Activated CD4-positive, alpha-beta T cell treated with anti-CD3 and anti-CD28 coated beads, Interleukin-2, amount 50 U/mL, for 48 hours (primary cell): ENCODE measurements around the gene PHLDA2.
"Not testable (repeated sequence)": the region's sequence is repeated elsewhere in the genome, so short reads cannot be mapped to it uniquely, and the experiment has no call there.

Experiments
- DNase-seq, 2 experiments: peaks; one replicate each; pipeline ENCODE4 v3.0.0-alpha.2; 2020

Gene PHLDA2

GRCh38 chr11:2912498-2912897 is 16.7 kb downstream of the PHLDA2 start:
- no peak for DNase-seq

GRCh38 chr11:2911785-2912391 is 17.3 kb downstream of the PHLDA2 start:
- no peak for DNase-seq

- DNase-seq, result no peak
Observed at GRCh38 chr11:2911088-2911784, 18.0 kb downstream of the PHLDA2 start.

- no peak for DNase-seq
Observed at GRCh38 chr11:2910401-2910955, 18.7 kb downstream of the PHLDA2 start.

- no peak for DNase-seq
Observed at GRCh38 chr11:2909133-2909902, 19.9 kb downstream of the PHLDA2 start.

- no peak for DNase-seq
Observed at GRCh38 chr11:2908130-2908529, 21.1 kb downstream of the PHLDA2 start.

GRCh38 chr11:2905299-2905698 is 23.9 kb downstream of the PHLDA2 start:
- DNase-seq, result not testable (repeated sequence)

- no peak for DNase-seq
Observed at GRCh38 chr11:2904153-2905052, 24.8 kb downstream of the PHLDA2 start.

- no peak for DNase-seq
Observed at GRCh38 chr11:2903672-2904011, 25.6 kb downstream of the PHLDA2 start.

- DNase-seq, result no peak
Observed at GRCh38 chr11:2902784-2903671, 26.2 kb downstream of the PHLDA2 start.

GRCh38 chr11:2901854-2902783 is 27.1 kb downstream of the PHLDA2 start:
- peak; percentile 98 to 99 for DNase-seq

GRCh38 chr11:2901196-2901796 is 27.9 kb downstream of the PHLDA2 start:
- DNase-seq, result no peak

- DNase-seq, result no peak
Observed at GRCh38 chr11:2899080-2899783, 30.0 kb downstream of the PHLDA2 start.

- DNase-seq, result peak; percentile 51 to 65
Observed at GRCh38 chr11:2898366-2899079, 30.7 kb downstream of the PHLDA2 start.

GRCh38 chr11:2897048-2897447 is 32.2 kb downstream of the PHLDA2 start:
- no peak for DNase-seq

- no peak for DNase-seq
Observed at GRCh38 chr11:2896047-2896446, 33.2 kb downstream of the PHLDA2 start.

- no peak for DNase-seq
Observed at GRCh38 chr11:2893935-2894334, 35.3 kb downstream of the PHLDA2 start.

- peak; percentile 47 to 60 for DNase-seq
Observed at GRCh38 chr11:2892967-2893528, 36.2 kb downstream of the PHLDA2 start.
